ENCODE results near the gene SH2D6.

GRCh38 chr2:85422072-85422457 is 3.6 kb downstream of the SH2D6 start:
- TF ChIP-seq POLR2AphosphoS5 (IDR thresholded peaks at IDR 0.05; ENCODE audit: borderline replicate concordance, low read depth, low read length) (no peak), EZH2 (IDR thresholded peaks at IDR 0.05) (no peak)
